Astrocyte of the cerebellum (primary cell): ENCODE results near the gene NPHP4.

Experiments used
- DNase-seq: peaks from one replicate; pipeline ENCODE4 v3.0.0-alpha.2; 2011; ENCODE audit warnings: low read depth
- H3K4me3 ChIP-seq: 2 replicates; pipeline ENCODE4 v1.5.1; 2011; ENCODE audit warnings: mild to moderate bottlenecking, low read depth, low read length, moderate library complexity
- in situ Hi-C: cut with HindIII; loops from 2 replicates; pipeline ENCODE4 v1.10.0; 2017; ENCODE audit warnings: low sequenced_read_pairs
- TF ChIP-seq, protein P1 (sequence below): IDR thresholded peaks from 2 replicates; pipeline ENCODE4 v1.5.1; 2012; ENCODE audit warnings: low read length, low read depth, moderate library complexity, mild to moderate bottlenecking; ENCODE audit errors: missing control alignments

Gene NPHP4

DNA sequence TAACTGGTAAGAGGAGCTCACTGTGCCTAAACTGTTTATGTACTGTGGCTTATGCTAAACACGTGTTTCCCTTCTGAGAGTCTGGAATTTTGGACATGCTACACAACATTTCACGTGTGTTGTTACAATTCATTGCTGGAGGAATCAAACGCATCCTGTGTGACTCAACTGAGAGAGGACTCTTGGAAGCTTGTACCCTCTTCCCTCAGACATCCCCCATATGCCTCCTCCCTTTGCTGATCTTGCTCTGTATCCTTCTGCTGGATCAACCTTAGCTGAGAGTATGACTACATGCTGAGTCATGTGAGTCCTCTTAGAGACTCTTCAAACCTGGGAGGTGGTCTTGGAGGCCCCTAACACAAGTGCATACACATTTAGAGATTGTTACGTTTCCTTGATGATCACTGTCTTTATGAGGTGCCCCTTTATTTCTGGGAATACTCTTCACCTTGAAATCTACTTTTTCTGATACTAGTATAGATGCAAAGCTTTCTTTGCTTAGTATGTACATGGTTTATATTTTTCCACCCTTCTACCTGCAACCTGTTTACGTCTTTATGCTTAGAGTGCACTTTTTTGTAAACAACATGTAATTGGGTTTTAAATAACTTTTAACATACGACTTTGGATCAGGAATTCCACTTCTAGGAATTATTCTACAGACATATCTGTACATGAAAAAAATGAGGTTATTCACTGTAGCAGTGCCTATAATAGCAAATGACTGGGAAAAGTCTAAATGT is 8.7 kb downstream of the NPHP4 start:
- TF ChIP-seq, protein P1, sequence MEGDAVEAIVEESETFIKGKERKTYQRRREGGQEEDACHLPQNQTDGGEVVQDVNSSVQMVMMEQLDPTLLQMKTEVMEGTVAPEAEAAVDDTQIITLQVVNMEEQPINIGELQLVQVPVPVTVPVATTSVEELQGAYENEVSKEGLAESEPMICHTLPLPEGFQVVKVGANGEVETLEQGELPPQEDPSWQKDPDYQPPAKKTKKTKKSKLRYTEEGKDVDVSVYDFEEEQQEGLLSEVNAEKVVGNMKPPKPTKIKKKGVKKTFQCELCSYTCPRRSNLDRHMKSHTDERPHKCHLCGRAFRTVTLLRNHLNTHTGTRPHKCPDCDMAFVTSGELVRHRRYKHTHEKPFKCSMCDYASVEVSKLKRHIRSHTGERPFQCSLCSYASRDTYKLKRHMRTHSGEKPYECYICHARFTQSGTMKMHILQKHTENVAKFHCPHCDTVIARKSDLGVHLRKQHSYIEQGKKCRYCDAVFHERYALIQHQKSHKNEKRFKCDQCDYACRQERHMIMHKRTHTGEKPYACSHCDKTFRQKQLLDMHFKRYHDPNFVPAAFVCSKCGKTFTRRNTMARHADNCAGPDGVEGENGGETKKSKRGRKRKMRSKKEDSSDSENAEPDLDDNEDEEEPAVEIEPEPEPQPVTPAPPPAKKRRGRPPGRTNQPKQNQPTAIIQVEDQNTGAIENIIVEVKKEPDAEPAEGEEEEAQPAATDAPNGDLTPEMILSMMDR = no peak
- DNase-seq = no peak
- no peak overlapping the region for H3K4me3 ChIP-seq
- in situ Hi-C loops = no loop called here

GRCh38 chr1:5982868-5983267 is 9.4 kb downstream of the NPHP4 start:
- in situ Hi-C loops = no loop called here

GRCh38 chr1:5982276-5982675 is 9.9 kb downstream of the NPHP4 start:
- no peak overlapping the region for H3K4me3 ChIP-seq
- in situ Hi-C loops = no loop called here
- TF ChIP-seq, protein P1 = no peak
- no peak for DNase-seq

More at GRCh38 chr1:5982868-5983267, 9.4 kb downstream of the NPHP4 start:
- DNase-seq = no peak
- H3K4me3 ChIP-seq = no peak overlapping the region
- TF ChIP-seq, protein P1 = no peak

DNA sequence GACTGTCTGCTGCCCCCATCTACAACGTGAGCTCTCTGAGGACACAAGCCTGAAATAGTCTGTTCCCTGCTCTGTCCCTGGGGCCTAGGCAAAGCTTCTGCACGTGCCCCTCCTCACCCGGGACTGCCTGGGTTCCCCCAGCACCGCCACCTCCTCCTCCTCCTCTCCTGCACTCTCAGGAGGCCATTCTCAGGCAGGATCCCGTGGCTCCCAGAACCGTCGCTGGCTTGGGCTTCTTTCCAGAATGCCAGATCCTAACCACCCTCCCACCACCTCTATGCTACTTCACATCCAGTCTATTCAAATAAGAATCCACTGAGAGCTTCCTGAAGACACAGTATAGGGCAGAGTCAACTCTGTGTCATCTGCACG is 11.2 kb downstream of the NPHP4 start:
- no peak overlapping the region for H3K4me3 ChIP-seq
- in situ Hi-C loops = no loop called here
- DNase-seq = no peak
- TF ChIP-seq, protein P1 = no peak

- H3K4me3 ChIP-seq = no peak overlapping the region
- in situ Hi-C loops = no loop called here
- DNase-seq = no peak
- TF ChIP-seq, protein P1 = no peak
Measured at GRCh38 chr1:5980314-5981008, 11.8 kb downstream of the NPHP4 start.

GRCh38 chr1:5979536-5980313 is 12.5 kb downstream of the NPHP4 start:
- no peak overlapping the region for H3K4me3 ChIP-seq
- in situ Hi-C loops = no loop called here
- TF ChIP-seq, protein P1 = no peak
- DNase-seq = no peak
